GM12878 (cell line): Measurements from ENCODE around the gene RGS1. TPM values are rescaled to one million over a fixed set of nuclear protein-coding genes. Genes with fewer than 3 reads are reported as not detected.

ENCODE experiments used
- BMI1 ChIP-seq: fragments of 450-650 bp; IDR thresholded peaks from 2 replicates; pipeline ENCODE4 v1.6.1; 2016; ENCODE audit warnings: mild to moderate bottlenecking, moderate library complexity, borderline replicate concordance
- CBFB ChIP-seq: IDR thresholded peaks from 2 replicates; pipeline ENCODE4 v1.6.1; 2016; ENCODE audit warnings: antibody characterized with exemption, low read depth
- CBX5 ChIP-seq: sonication (generic); IDR thresholded peaks from 2 replicates; pipeline ENCODE4 v1.6.1; 2016; ENCODE audit warnings: low read depth, moderate library complexity, mild to moderate bottlenecking, inconsistent platforms
- CREB1 ChIP-seq: IDR thresholded peaks from 2 replicates; pipeline ENCODE4 v1.6.1; 2012; ENCODE audit warnings: low read depth, mild to moderate bottlenecking, inconsistent platforms
- ELK1 ChIP-seq: IDR thresholded peaks from 2 replicates; pipeline ENCODE4 v1.6.1; 2012; ENCODE audit warnings: low read depth, low read length, improper control_type of control experiment
- EP300 ChIP-seq, 2 experiments: fragments of 150-350 bp in 1 of 2; IDR thresholded peaks; 2 replicates each; pipeline ENCODE4 v1.6.1; 2011 to 2012; ENCODE audit warnings: low read depth in 2 of 2, low read length in 2 of 2, borderline replicate concordance in 1 of 2, improper control_type of control experiment in 1 of 2, inconsistent platforms in 1 of 2; ENCODE audit not compliant: control insufficient read depth in 1 of 2
- IKZF2 ChIP-seq, 2 experiments: fragments of 450-650 bp; IDR thresholded peaks; 2 replicates each; pipeline ENCODE4 v1.6.1; 2017; ENCODE audit warnings: mild to moderate bottlenecking in 2 of 2, moderate library complexity in 2 of 2
- JUNB ChIP-seq: IDR thresholded peaks from 2 replicates; pipeline ENCODE4 v1.6.1; 2016; ENCODE audit warnings: antibody characterized with exemption, mild to moderate bottlenecking
- MEF2A ChIP-seq: IDR thresholded peaks from 2 replicates; pipeline ENCODE4 v1.6.1; 2011; ENCODE audit warnings: low read depth, mild to moderate bottlenecking, low read length, moderate library complexity; ENCODE audit not compliant: insufficient read depth
- MEF2B ChIP-seq: fragments of 450-650 bp; IDR thresholded peaks from 2 replicates; pipeline ENCODE4 v1.6.1; 2018; ENCODE audit warnings: mild to moderate bottlenecking, moderate library complexity; ENCODE audit not compliant: partially characterized antibody, poor library complexity, severe bottlenecking
- MTA2 ChIP-seq: fragments of 450-650 bp; IDR thresholded peaks from 2 replicates; pipeline ENCODE4 v1.6.1; 2016; ENCODE audit warnings: low read depth, mild to moderate bottlenecking, moderate library complexity
- MTA3 ChIP-seq: IDR thresholded peaks from 2 replicates; pipeline ENCODE4 v1.6.1; 2012; ENCODE audit warnings: low read length, inconsistent platforms, borderline replicate concordance
- MXI1 ChIP-seq: fragments of 150-350 bp; IDR thresholded peaks from 2 replicates; pipeline ENCODE4 v1.6.1; 2011; ENCODE audit warnings: low read depth, mild to moderate bottlenecking, inconsistent platforms, low read length, improper control_type of control experiment
- PAX8 ChIP-seq: fragments of 450-650 bp; IDR thresholded peaks from 2 replicates; pipeline ENCODE4 v1.6.1; 2017; ENCODE audit warnings: mild to moderate bottlenecking, moderate library complexity
- RAD51 ChIP-seq: fragments of 450-650 bp; IDR thresholded peaks from 2 replicates; pipeline ENCODE4 v1.6.1; 2016; ENCODE audit warnings: moderate library complexity, mild to moderate bottlenecking, inconsistent platforms
- RB1 ChIP-seq: fragments of 450-650 bp; formaldehyde crosslinking; IDR thresholded peaks from 2 replicates; pipeline ENCODE4 v1.6.1; 2017; ENCODE audit warnings: mild to moderate bottlenecking, borderline replicate concordance
- YBX1 ChIP-seq: fragments of 450-650 bp; IDR thresholded peaks from 2 replicates; pipeline ENCODE4 v1.6.1; 2016; ENCODE audit warnings: antibody characterized with exemption
- polyA plus RNA-seq, 11 experiments: library from polyadenylated mRNA; depleted of rRNA in 4 of 11; unstranded in 6 of 11; stranded (reverse) in 5 of 11; fragments of >200 nt; fragmentation: Nextera tagmentation in 4 of 11; fragmentation: Illumina TruSeq in 1 of 11; extraction: Ambion mirVana in 4 of 11; extraction: Trizol in 1 of 11; gene quantifications; 1 replicate in 1 of 11; 2 replicates in 10 of 11; pipeline versions ENCODE4 v1.2.1 to v1.2.3, GENCODE V29; 2011 to 2016; ENCODE audit warnings: inconsistent platforms in 2 of 11, missing spikeins in 2 of 11, low read depth in 1 of 11
- total RNA-seq, 4 experiments: library from RNA; depleted of rRNA in 3 of 4; stranded (reverse); fragments of >200 nt in 3 of 4; fragmentation: Illumina TruSeq in 1 of 4; extraction: Trizol in 1 of 4; gene quantifications; 2 replicates each; pipeline versions ENCODE4 v1.2.1 to v1.2.3, GENCODE V29; 2013 to 2021
- TF ChIP-seq, protein P1 (sequence below): fragments of 450-650 bp; IDR thresholded peaks from 2 replicates; pipeline ENCODE4 v1.6.1; 2017; ENCODE audit warnings: mild to moderate bottlenecking, low read depth, inconsistent platforms; ENCODE audit not compliant: poor library complexity, severe bottlenecking
- TF ChIP-seq, protein P2 (sequence below): fragments of 450-650 bp; IDR thresholded peaks from 2 replicates; pipeline ENCODE4 v1.6.1; 2016; ENCODE audit warnings: mild to moderate bottlenecking, moderate library complexity, borderline replicate concordance

RGS1 gene
- total and polyA plus RNA-seq, 10 of the 15 experiments (the other 5 are each of a cell fraction or from before 2014, with no cell fraction given), result 20.7 to 882 (median 45.9) TPM

DNA sequence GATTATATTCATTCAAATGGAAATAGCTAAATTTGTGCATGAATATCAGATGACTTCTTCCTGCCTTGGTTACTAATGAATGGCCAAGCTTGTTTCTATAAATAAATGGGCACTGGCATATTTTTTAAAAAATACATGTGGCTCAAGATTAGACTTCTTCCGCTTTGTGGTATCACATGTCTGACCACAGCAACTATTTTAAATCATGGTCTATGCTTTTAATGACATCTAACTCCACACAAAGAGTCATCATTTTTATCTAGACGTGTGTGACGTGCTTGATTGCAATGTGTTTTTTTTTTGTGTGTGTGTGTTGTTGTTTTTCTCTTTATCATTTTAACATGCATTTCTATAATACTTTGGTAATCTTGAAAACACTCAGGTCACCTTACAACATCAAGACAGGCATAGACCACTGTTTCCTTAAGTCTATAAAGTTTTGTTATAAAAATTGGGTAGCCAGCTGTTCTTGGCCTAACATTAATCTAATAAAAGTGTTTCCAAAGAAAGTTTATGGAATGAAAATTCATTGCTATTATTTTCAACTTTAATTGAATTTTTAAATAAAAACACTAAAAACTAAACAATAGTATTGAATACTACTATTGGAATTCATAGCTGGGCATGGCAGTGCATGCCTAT, 29.5 kb downstream of the RGS1 start (continued):
- TF ChIP-seq MTA3 (0 out of 2 replicates have a peak, but pooled peaks have one; percentile 42), CBFB (peak; percentile 69), CREB1 (peak; percentile 90), MXI1 (peak; percentile 58; the same call in 1 of the 2 replicates), IKZF2 (IDR thresholded peaks at IDR 0.05) (peak; percentile 68 to 73; a peak in 2 of 4 replicates), PAX8 (peak; percentile 82; the same call in 1 of the 2 replicates), ELK1 (no peak; the same call in 1 of the 2 replicates), CBX5 (no peak), MTA2 (peak; percentile 98), RAD51 (peak; percentile 85), RB1 (0 out of 2 replicates have a peak, but pooled peaks have one; percentile 15), EP300 (IDR thresholded peaks at IDR 0.05; ENCODE audit: borderline replicate concordance in 1 of 2, control insufficient read depth in 1 of 2, low read depth in 2 of 2, low read length in 2 of 2) (peak; percentile 98 to 99), BMI1 (peak; percentile 68; the same call in 1 of the 2 replicates), YBX1 (no peak), JUNB (peak; percentile 5; the same call in 1 of the 2 replicates), MEF2B (peak; percentile 94), MEF2A (peak; percentile 92)
- TF ChIP-seq, protein P1, sequence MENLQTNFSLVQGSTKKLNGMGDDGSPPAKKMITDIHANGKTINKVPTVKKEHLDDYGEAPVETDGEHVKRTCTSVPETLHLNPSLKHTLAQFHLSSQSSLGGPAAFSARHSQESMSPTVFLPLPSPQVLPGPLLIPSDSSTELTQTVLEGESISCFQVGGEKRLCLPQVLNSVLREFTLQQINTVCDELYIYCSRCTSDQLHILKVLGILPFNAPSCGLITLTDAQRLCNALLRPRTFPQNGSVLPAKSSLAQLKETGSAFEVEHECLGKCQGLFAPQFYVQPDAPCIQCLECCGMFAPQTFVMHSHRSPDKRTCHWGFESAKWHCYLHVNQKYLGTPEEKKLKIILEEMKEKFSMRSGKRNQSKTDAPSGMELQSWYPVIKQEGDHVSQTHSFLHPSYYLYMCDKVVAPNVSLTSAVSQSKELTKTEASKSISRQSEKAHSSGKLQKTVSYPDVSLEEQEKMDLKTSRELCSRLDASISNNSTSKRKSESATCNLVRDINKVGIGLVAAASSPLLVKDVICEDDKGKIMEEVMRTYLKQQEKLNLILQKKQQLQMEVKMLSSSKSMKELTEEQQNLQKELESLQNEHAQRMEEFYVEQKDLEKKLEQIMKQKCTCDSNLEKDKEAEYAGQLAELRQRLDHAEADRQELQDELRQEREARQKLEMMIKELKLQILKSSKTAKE, result peak; percentile 97
- TF ChIP-seq, protein P2, sequence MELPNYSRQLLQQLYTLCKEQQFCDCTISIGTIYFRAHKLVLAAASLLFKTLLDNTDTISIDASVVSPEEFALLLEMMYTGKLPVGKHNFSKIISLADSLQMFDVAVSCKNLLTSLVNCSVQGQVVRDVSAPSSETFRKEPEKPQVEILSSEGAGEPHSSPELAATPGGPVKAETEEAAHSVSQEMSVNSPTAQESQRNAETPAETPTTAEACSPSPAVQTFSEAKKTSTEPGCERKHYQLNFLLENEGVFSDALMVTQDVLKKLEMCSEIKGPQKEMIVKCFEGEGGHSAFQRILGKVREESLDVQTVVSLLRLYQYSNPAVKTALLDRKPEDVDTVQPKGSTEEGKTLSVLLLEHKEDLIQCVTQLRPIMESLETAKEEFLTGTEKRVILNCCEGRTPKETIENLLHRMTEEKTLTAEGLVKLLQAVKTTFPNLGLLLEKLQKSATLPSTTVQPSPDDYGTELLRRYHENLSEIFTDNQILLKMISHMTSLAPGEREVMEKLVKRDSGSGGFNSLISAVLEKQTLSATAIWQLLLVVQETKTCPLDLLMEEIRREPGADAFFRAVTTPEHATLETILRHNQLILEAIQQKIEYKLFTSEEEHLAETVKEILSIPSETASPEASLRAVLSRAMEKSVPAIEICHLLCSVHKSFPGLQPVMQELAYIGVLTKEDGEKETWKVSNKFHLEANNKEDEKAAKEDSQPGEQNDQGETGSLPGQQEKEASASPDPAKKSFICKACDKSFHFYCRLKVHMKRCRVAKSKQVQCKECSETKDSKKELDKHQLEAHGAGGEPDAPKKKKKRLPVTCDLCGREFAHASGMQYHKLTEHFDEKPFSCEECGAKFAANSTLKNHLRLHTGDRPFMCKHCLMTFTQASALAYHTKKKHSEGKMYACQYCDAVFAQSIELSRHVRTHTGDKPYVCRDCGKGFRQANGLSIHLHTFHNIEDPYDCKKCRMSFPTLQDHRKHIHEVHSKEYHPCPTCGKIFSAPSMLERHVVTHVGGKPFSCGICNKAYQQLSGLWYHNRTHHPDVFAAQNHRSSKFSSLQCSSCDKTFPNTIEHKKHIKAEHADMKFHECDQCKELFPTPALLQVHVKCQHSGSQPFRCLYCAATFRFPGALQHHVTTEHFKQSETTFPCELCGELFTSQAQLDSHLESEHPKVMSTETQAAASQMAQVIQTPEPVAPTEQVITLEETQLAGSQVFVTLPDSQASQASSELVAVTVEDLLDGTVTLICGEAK, result peak; percentile 71; the same call in 1 of the 2 replicates
